Neural cell (in vitro differentiated cells): ENCODE data around the gene KCNQ5. TPM values are rescaled to one million over a fixed set of nuclear protein-coding genes. Genes with fewer than 3 reads are reported as not detected.

Experiments used
- H2AFZ ChIP-seq: fragments of 200-600, 300-800 bp; sonication (generic), shearing (Covaris generic); 2 replicates; pipeline ENCODE4 v1.6.0; 2014; ENCODE audit warnings: low read depth, mild to moderate bottlenecking, antibody characterized with exemption, low read length, moderate library complexity
- H3F3A ChIP-seq: fragments of 200-600 bp; shearing (Covaris generic); 2 replicates; pipeline ENCODE4 v1.6.1; 2016; ENCODE audit warnings: mild to moderate bottlenecking, moderate library complexity, mixed read lengths, antibody characterized with exemption, low read length; ENCODE audit not compliant: insufficient read depth, poor library complexity, severe bottlenecking
- H3K27ac ChIP-seq: fragments of 200-600, 300-800 bp; sonication (generic), shearing (Covaris generic); 2 replicates; pipeline ENCODE4 v1.5.1; 2014; ENCODE audit warnings: mild to moderate bottlenecking, low read length, moderate library complexity
- H3K27me3 ChIP-seq: fragments of 300-800, 200-600 bp; sonication (generic), shearing (Covaris generic); 2 replicates; pipeline ENCODE4 v1.6.0; 2014; ENCODE audit warnings: mild to moderate bottlenecking, low read depth, low read length, moderate library complexity; ENCODE audit not compliant: insufficient read depth
- H3K36me3 ChIP-seq: fragments of 300-800, 200-600 bp; sonication (generic), shearing (Covaris generic); 2 replicates; pipeline ENCODE4 v1.5.1; 2014; ENCODE audit warnings: mild to moderate bottlenecking, antibody characterized with exemption, low read length, moderate library complexity; ENCODE audit not compliant: insufficient read depth
- H3K4me2 ChIP-seq: fragments of 300-800, 200-600 bp; sonication (generic), shearing (Covaris generic); 2 replicates; pipeline ENCODE4 v1.6.0; 2014; ENCODE audit warnings: mild to moderate bottlenecking, low read length
- H3K4me3 ChIP-seq: fragments of 300-800, 200-600 bp; sonication (generic), shearing (Covaris generic); 2 replicates; pipeline ENCODE4 v1.5.1; 2014; ENCODE audit warnings: mild to moderate bottlenecking, low read length, moderate library complexity
- H3K79me2 ChIP-seq: fragments of 200-600 bp; shearing (Covaris generic); replicated peaks from 2 replicates; pipeline ENCODE4 v1.6.0; 2014; ENCODE audit warnings: mild to moderate bottlenecking, low read length, moderate library complexity; ENCODE audit not compliant: insufficient read depth
- H3K9ac ChIP-seq: fragments of 300-800, 200-600 bp; sonication (generic), shearing (Covaris generic); 2 replicates; pipeline ENCODE4 v1.6.1; 2016; ENCODE audit warnings: mild to moderate bottlenecking, low read length, mixed read lengths
- H3K9me2 ChIP-seq: fragments of 200-600 bp; shearing (Covaris generic); 2 replicates; pipeline ENCODE4 v1.6.1; 2016; ENCODE audit warnings: mild to moderate bottlenecking, low read length, mixed read lengths; ENCODE audit not compliant: insufficient read depth
- H3K9me3 ChIP-seq: fragments of 200-600, 300-800 bp; sonication (generic), shearing (Covaris generic); 2 replicates; pipeline ENCODE4 v1.6.1; 2016; ENCODE audit warnings: mild to moderate bottlenecking, mixed run types, low read length, moderate library complexity, mixed read lengths
- H4K20me1 ChIP-seq: fragments of 200-600 bp; shearing (Covaris generic); 2 replicates; pipeline ENCODE4 v1.6.1; 2016; ENCODE audit warnings: mild to moderate bottlenecking, mixed run types; ENCODE audit not compliant: insufficient read depth
- CTCF ChIP-seq: fragments of 450-650 bp; IDR thresholded peaks from 2 replicates; pipeline ENCODE4 v1.5.1; 2014; ENCODE audit warnings: antibody characterized with exemption, mild to moderate bottlenecking, moderate library complexity; ENCODE audit not compliant: poor library complexity, severe bottlenecking
- EP300 ChIP-seq: fragments of 450-650 bp; conservative IDR thresholded peaks from 2 replicates; pipeline ENCODE4 v1.6.1; 2014; ENCODE audit warnings: antibody characterized with exemption, mild to moderate bottlenecking, moderate library complexity; ENCODE audit not compliant: poor library complexity, severe bottlenecking
- EZH2 ChIP-seq: fragments of 200-600, 300-800 bp; shearing (Covaris generic), sonication (generic); IDR thresholded peaks from 2 replicates; pipeline ENCODE4 v1.6.1; 2014; ENCODE audit warnings: antibody characterized with exemption, low read length, borderline replicate concordance, mild to moderate bottlenecking; ENCODE audit not compliant: insufficient read depth, poor library complexity, severe bottlenecking
- MXI1 ChIP-seq: fragments of 450-650 bp; conservative IDR thresholded peaks from 2 replicates; pipeline ENCODE4 v1.6.1; 2014; ENCODE audit warnings: antibody characterized with exemption, mild to moderate bottlenecking; ENCODE audit not compliant: poor library complexity, severe bottlenecking
- POLR2AphosphoS5 ChIP-seq: IDR thresholded peaks from 2 replicates; pipeline ENCODE4 v1.6.1; 2012
- RAD21 ChIP-seq: fragments of 450-650 bp; conservative IDR thresholded peaks from 2 replicates; pipeline ENCODE4 v1.6.1; 2014; ENCODE audit warnings: antibody characterized with exemption, mild to moderate bottlenecking, moderate library complexity
- REST ChIP-seq: IDR thresholded peaks from 2 replicates; pipeline ENCODE4 v1.6.1; 2012; ENCODE audit warnings: borderline replicate concordance
- SMC3 ChIP-seq: fragments of 450-650 bp; conservative IDR thresholded peaks from 2 replicates; pipeline ENCODE4 v1.6.1; 2014; ENCODE audit warnings: antibody characterized with exemption, mild to moderate bottlenecking, moderate library complexity; ENCODE audit not compliant: poor library complexity
- TAF1 ChIP-seq: IDR thresholded peaks from 2 replicates; pipeline ENCODE4 v1.6.1; 2012; ENCODE audit warnings: low read depth
- polyA plus RNA-seq: library from polyadenylated mRNA; depleted of rRNA; stranded (reverse); fragments of >200 nt; gene quantifications from 2 replicates; pipeline ENCODE4 v1.2.3, GENCODE V29; 2014

Gene KCNQ5
- polyA plus RNA-seq, 1 donor from 2014 or later: 0.30 TPM

- H4K20me1 ChIP-seq: no peaks in the 10 kb centered on the region
- no peak overlapping the region for H3K4me2 ChIP-seq
- H3K27me3 ChIP-seq: no peaks in the 10 kb centered on the region
- no peak overlapping the region for H3K9ac ChIP-seq
- TF ChIP-seq POLR2AphosphoS5 (no peak), RAD21 (no peak), EZH2 (no peak), REST (no peak), EP300 (no peak), SMC3 (no peak), CTCF (no peak), TAF1 (no peak), MXI1 (no peak)
- H3K79me2 ChIP-seq: no peaks in the 10 kb centered on the region
- no peaks in the 10 kb centered on the region for H3K9me3 ChIP-seq
- no peak overlapping the region for H2AFZ ChIP-seq
- no peaks in the 10 kb centered on the region for H3K9me2 ChIP-seq
- no peaks in the 10 kb centered on the region for H3K36me3 ChIP-seq
- no peaks in the 10 kb centered on the region for H3F3A ChIP-seq
- H3K4me3 ChIP-seq: no peak overlapping the region
- no peak overlapping the region for H3K27ac ChIP-seq
These were observed 326.3 kb downstream of the KCNQ5 start for GRCh38 chr6:72948153-72948552.

- Histone ChIP-seq H3K36me3 (no peaks in the 10 kb centered on the region), H3K27me3 (no peaks in the 10 kb centered on the region), H4K20me1 (no peaks in the 10 kb centered on the region), H3K79me2 (no peaks in the 10 kb centered on the region), H3K9me3 (no peaks in the 10 kb centered on the region), H3K4me3 (no peak overlapping the region), H3F3A (no peaks in the 10 kb centered on the region), H3K4me2 (no peak overlapping the region), H3K9me2 (no peaks in the 10 kb centered on the region), H3K27ac (no peak overlapping the region), H2AFZ (no peak overlapping the region), H3K9ac (no peak overlapping the region)
- TF ChIP-seq EP300 (no peak), TAF1 (no peak), POLR2AphosphoS5 (no peak), EZH2 (no peak), RAD21 (no peak), CTCF (no peak), REST (no peak), MXI1 (no peak), SMC3 (no peak)
These were observed 328.4 kb downstream of the KCNQ5 start for GRCh38 chr6:72950114-72950860.
